Measurements from ENCODE around the gene WFIKKN2.
"Not testable (repeated sequence)": the region's sequence is repeated elsewhere in the genome, so short reads cannot be mapped to it uniquely, and the experiment has no call there.

The WFIKKN2 gene

DNA sequence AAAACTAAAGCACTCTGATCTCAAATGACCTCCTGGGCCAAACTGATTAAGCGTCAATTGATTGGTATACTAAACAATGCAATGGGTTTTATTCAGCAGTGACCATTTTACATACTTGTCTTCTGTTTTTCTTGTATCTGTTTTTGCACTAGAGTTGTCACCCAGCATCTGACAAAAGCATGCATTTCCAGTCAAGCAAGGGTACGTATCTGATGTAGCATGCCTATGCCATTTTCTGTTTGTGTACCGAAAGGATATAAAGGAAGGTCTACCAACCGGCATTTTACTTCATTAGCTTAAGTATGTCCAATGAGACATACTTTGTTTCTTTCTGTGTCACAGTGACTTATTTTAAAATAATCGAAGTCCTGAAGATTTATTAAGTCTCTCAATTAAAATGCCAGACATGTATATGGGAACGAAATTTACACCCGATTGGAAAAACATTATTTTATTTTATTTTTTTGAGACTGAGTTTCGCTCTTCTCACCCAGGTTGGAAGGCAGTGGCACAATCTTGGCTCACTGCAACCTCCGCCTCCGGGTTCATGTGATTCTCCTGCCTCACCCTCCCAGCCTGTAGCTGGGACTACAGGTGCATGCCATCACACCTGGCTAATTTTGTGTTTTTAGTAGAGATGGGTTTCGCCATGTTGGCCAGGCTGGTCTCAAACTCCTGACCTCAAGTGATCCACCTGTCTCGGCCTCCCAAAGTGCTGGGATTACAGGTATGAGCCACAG lies 23.3 kb downstream of the WFIKKN2 start:
- DNase-seq = no peak

- DNase-seq = not testable (repeated sequence)
These were observed 24.3 kb downstream of the WFIKKN2 start for GRCh38 chr17:50859727-50860126.

DNA sequence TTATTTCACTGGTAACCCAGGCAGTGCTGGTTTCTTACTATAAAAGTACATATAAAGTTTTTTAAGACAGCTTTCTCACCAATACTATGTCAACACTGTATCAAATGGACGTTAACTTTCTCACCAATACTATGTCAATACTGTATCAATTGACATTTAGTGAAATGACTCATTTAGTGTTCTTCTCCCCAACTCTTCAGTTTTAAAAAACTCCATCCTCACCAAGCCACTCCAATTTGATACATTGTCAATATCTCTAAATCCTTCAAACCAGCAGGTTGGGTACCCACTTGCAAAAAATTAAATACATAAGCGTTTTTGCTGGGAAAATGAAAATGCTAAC lies 25.9 kb downstream of the WFIKKN2 start:
- DNase-seq = no peak

DNA sequence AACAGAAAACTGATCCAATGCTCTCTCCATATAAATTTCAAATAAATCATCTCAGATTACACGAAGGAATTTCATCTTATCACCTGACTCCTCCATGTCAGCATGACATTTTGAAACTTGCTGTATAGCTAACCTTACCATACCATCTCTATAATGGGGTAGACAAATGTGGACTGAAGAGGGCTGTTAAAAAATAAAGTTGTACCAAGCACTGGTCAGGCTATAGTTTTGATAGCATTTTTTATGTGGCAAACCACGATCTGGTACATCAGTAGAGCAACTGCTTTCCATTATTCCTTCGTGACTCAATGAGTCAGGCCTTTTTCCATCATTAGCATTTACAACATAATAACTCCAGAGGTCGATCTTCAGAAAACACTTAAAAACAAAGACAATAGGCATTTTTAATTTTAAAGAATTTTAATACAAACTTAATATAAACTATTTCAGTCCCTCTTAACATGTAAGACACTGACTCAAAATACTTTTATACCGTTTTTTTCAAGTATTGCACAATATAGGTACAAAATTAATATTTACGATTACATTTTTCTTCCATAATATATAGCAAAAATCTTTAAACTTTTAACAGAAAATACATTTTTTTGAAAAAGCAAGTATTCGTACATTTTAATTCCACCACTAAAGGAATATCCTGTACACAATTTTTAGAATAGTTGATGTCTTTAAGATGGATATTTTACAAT lies 26.6 kb downstream of the WFIKKN2 start:
- no peak for DNase-seq

- DNase-seq = no peak
These were observed 27.9 kb downstream of the WFIKKN2 start for GRCh38 chr17:50863221-50863843.

DNA sequence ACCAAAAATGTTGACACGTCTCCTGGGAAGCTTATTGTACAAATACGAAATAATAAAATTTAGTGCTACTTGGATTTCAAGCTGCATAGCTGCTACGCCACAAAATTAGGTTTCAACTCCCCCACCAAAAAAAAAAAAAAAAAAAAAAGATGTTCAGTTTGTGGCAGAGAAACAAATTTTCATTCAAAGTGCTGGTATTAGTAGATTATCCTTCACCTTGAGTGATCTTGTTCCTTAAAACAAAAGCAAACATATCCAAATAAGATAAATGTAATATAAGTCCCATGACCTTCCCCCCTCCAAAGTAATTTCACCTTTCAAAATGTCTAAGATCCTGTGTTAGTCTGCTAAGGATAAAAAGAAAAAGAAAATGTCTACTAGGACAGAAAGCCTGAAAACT lies 28.5 kb downstream of the WFIKKN2 start:
- no peak for DNase-seq

GRCh38 chr17:50864747-50865059 lies 29.3 kb downstream of the WFIKKN2 start:
- no peak for DNase-seq

GRCh38 chr17:50865060-50865867 lies 29.9 kb downstream of the WFIKKN2 start:
- no peak for DNase-seq

DNA sequence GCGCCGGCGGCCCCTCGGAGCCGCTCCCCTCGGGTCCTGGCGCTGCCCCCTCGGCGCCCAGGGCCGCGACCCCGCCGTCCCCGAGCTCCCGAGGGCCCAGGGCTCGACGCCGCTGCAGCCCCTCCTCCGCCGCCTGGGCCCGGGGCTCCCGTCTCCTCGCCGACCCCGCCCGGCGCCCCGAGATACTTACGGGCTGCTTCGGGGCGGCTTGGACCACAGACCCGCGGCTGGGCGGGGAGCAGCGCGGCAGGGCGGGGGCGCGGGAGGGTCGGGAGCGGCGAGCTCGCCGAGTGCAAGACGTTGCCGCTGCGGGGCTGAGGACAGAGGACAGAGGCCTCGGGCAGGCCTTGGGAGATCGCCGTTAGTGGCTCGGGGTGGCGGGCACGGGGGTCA lies 30.5 kb downstream of the WFIKKN2 start:
- no peak for DNase-seq

DNA sequence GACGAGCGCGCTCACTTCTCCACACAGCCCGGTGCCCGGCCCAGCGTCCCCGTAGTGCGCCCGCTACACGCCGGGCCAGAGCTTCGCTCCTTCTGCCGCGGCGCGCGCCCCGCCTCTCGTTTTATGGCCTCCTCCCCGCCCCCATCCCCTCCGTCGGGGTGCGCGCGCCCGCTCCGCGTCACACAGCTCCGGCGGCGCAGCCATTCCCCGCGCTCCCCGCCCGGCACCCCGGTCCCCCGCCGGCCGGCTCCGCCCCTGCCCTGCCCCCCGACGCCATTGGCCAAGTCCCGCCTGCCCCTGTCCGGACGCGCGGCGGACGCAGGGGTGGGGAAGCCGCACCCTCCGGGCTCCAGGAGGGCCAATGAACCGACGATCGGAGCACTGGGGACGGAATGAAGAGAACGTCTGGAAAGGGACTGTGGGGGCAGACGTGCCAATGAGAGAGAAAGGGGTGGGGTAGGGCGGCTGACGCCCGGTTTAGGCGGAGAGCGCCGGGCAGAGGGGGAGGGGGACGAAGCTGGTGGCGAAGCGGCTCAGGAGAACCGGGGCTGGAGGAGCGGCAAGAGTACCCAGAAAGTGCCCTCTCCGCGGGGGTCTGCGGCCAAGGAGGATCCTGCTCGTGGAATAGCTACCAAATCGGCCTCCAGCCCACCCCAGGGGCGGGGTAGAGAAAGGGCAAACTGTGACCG lies 31.0 kb downstream of the WFIKKN2 start, which contains the start of gene TOB1:
Gene TOB1 (minus strand): TSS at position 94 of the 689 bp plus-strand sequence. CDS start 2,337 bp downstream, outside the sequence.
- DNase-seq = peak; percentile 93 to 96 (median 96)

DNA sequence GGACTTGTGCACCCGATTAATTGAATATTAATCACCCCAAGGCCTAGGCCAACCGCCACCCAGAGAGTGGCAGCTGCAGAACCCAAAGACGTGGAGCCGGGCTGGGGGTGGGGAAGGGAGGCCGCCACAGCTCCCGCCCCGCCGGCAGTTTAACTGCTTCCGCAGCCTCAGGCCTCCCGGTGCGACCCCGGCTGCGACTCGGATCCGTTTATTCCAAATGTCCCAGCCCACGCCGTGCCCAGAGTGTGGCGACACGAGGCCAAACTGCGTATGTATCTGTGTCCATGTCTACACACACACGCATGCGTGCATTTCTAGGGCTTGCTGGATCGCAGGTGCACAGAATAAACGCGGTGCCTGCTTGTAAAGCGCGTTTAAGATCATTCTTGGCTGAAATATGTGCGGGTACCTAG lies 31.6 kb downstream of the WFIKKN2 start:
- DNase-seq = peak; percentile 46 to 69 (median 62)

DNA sequence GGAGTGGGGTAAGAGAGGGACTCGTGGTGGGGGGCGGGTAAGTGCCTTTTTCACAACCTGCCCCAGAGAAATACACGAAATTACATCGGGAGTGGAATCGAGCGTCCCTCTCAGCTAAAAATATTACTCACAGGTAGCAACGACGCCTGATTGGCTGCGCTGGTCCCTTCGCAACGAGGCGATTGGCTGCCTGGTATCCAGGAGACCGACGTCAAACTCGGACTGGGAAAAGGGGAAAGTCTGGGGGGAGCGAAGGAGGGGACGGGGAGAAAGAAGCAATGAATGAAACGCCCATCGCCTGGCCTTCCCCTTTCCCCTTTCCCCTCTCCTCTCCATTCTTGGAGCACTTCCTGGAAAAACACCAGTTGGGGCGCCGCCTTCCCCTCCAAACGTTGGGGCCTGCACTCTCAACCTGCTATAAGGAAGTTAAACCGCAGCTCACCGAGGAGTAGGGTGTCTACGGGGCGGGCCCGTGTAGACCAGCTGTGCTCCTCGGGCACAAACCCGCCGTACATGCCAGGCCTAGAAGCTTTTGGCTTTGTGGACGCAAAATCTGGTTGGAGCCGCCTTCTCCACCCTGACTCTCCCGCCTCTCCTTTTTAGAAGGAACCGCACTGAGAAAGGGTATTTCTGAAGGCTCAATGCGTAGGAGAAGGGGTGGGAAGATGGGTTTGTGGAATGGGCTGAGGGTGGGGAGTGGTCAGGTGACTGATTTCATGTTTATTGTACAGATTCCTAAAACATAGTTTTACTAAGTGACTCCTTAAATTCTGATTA lies 32.2 kb downstream of the WFIKKN2 start:
- peak; percentile 56 to 68 (median 66) for DNase-seq

DNA sequence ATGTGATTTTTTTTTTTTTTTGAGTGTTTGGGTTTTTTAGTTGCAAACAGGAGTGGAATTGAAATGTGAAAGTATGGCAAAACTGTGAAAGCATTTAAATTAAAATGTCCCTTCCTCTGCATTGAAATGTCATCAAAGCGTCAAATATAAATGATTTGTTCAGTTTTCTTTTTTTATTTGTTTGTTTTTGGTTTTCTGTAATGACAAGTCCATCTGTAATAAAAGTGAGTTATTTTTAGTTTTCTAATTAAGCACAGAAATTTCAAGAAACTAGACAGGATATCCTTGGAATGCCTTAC lies 32.7 kb downstream of the WFIKKN2 start:
- DNase-seq = no peak

DNA sequence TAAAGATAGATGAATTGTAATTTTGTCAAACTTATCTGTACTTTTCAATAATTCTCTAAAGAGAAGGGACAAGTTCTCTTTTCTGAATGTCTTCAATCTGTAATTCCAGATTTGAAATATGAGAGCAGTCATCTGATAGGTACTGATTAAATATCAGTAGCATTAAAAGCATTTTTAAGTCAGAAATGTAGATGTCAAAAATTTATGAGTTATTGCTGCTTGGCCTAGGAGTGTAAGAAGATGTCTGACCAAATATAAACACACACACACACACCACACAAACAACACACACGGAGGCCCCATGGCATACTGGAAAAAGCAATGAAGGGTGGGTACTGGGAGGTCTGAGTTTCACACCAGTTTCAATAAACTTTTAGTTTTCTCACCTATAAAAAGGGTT lies 33.2 kb downstream of the WFIKKN2 start:
- no peak for DNase-seq

GRCh38 chr17:50871364-50871763 lies 36.0 kb downstream of the WFIKKN2 start:
- no peak for DNase-seq

DNA sequence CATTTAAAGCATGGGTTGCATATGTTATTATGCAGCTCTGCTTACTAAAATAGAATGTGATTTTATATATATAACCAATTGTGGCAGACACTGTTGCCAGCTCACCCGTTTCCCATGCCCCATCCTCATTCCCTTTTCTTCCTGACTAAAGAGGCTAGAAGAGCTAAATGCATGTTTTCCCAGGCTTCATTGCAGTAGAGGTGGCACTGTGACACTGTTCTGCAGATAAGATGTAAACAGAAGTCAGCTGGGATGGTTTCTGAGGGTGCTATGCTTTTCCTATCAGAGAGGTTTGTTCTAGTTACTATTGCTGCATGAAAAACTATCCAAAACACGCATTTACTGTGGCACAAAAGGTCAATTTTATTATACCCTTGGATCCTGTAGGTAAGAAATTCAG lies 36.5 kb downstream of the WFIKKN2 start:
- DNase-seq = no peak

DNA sequence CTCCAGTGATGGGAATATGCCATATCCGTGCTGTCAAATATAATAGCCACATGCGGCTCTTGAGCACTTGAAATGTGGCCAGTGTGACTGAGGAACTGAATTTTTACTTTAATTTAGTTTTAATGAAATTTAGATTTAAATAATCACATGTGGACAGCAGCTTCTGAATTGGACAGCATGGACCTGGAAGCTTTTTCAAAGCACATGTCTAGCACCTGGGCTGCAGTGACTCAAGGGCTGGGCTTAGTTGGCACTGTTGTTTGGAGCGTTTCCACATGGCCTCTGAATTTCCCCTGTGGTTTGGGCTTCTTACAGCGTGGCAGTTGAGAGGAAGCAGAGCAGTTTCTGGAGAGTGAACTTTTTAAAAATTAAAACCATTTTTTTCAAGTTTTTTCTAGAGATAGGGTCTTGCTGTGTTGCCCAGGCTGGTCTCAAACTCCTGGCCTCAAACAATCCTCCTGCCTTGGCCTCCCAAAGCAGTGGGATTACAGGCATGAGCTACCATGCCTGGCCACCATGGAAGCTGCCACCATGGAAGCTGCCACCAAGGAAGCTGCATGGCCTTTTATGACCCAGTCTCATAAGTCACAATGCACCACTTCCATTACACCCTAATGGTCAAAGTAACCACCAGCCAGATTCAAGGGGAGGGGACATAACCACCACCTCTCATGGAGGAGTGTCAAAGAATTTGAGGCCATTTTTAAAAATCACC lies 37.5 kb downstream of the WFIKKN2 start:
- no peak for DNase-seq

GRCh38 chr17:50875074-50875473 lies 39.7 kb downstream of the WFIKKN2 start:
- no peak for DNase-seq

DNA sequence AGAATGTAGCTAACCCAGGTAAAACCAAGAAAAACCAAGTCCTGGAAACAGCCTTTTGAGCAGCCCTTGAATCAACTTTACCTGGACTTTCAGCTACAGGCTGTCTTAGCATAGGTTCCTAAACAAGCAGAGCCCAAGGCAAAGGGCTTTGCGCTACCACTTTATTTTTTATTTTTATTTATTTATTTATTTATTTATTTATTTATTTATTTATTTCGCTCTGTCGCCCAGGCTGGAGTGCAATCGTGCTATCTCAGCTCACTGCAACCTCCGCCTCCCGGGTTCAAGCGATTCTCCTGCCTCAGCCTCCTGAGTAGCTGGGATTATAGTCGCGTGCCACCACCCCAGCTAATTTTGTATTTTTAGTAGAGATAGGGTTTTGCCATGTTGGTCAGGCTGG lies 41.7 kb downstream of the WFIKKN2 start:
- not testable (repeated sequence) for DNase-seq

- no peak for DNase-seq
These were observed 42.5 kb downstream of the WFIKKN2 start for GRCh38 chr17:50877838-50878237.

GRCh38 chr17:50879086-50879485 lies 43.7 kb downstream of the WFIKKN2 start:
- no peak for DNase-seq

Data from activated CD4-positive, CD25-positive, alpha-beta regulatory T cell (primary cell).